ENCODE measurements around the gene PIGBOS1.

DNA sequence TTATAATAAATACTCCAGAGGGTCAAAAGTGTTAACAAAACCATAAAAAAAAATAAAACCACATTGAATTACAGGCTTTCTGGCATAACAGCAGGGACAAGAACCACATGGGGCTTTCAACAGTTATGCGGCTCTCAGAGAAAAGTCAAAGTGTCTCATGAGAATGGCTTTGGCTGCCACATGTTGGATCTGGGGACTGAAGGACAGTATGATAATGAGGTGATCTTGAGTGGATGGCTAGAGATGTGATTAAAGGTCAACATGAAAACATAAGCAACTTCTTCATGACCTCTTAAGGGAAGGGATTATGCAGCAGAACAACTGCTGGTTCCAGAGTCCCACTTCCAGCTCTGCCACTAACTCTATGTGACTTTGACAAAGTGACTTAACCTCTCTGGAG lies 34.5 kb downstream of the PIGBOS1 start:
- no peak for TF ChIP-seq JUND (IDR thresholded peaks at IDR 0.05)
- TF ChIP-seq, protein P1, sequence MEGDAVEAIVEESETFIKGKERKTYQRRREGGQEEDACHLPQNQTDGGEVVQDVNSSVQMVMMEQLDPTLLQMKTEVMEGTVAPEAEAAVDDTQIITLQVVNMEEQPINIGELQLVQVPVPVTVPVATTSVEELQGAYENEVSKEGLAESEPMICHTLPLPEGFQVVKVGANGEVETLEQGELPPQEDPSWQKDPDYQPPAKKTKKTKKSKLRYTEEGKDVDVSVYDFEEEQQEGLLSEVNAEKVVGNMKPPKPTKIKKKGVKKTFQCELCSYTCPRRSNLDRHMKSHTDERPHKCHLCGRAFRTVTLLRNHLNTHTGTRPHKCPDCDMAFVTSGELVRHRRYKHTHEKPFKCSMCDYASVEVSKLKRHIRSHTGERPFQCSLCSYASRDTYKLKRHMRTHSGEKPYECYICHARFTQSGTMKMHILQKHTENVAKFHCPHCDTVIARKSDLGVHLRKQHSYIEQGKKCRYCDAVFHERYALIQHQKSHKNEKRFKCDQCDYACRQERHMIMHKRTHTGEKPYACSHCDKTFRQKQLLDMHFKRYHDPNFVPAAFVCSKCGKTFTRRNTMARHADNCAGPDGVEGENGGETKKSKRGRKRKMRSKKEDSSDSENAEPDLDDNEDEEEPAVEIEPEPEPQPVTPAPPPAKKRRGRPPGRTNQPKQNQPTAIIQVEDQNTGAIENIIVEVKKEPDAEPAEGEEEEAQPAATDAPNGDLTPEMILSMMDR (IDR thresholded peaks at IDR 0.05) = no peak
- TF ChIP-seq SIN3A (IDR thresholded peaks at IDR 0.05; ENCODE audit: borderline replicate concordance, low read depth, low read length) = no peak
- TF ChIP-seq GABPA (IDR thresholded peaks at IDR 0.05; ENCODE audit: low read depth) = no peak
- TF ChIP-seq, protein P2, sequence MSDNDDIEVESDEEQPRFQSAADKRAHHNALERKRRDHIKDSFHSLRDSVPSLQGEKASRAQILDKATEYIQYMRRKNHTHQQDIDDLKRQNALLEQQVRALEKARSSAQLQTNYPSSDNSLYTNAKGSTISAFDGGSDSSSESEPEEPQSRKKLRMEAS (IDR thresholded peaks at IDR 0.05; ENCODE audit: low read depth) = no peak
- TF ChIP-seq RCOR1 (IDR thresholded peaks at IDR 0.05; ENCODE audit: low read length) = no peak
- no peak for TF ChIP-seq MEF2A (IDR thresholded peaks at IDR 0.05; ENCODE audit: borderline replicate concordance, low read depth)
- TF ChIP-seq, protein P3, sequence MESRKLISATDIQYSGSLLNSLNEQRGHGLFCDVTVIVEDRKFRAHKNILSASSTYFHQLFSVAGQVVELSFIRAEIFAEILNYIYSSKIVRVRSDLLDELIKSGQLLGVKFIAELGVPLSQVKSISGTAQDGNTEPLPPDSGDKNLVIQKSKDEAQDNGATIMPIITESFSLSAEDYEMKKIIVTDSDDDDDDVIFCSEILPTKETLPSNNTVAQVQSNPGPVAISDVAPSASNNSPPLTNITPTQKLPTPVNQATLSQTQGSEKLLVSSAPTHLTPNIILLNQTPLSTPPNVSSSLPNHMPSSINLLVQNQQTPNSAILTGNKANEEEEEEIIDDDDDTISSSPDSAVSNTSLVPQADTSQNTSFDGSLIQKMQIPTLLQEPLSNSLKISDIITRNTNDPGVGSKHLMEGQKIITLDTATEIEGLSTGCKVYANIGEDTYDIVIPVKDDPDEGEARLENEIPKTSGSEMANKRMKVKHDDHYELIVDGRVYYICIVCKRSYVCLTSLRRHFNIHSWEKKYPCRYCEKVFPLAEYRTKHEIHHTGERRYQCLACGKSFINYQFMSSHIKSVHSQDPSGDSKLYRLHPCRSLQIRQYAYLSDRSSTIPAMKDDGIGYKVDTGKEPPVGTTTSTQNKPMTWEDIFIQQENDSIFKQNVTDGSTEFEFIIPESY (IDR thresholded peaks at IDR 0.05; ENCODE audit: borderline replicate concordance, low read depth) = no peak
- TF ChIP-seq CHD2 (IDR thresholded peaks at IDR 0.05; ENCODE audit: low read length, partially characterized antibody) = no peak
- no peak for TF ChIP-seq YY1 (IDR thresholded peaks at IDR 0.05; ENCODE audit: low read depth)
- TF ChIP-seq TCF12 (IDR thresholded peaks at IDR 0.05) = no peak
- no peak for TF ChIP-seq POLR2AphosphoS5 (IDR thresholded peaks at IDR 0.05; ENCODE audit: low read depth, low read length)
- TF ChIP-seq, protein P4, sequence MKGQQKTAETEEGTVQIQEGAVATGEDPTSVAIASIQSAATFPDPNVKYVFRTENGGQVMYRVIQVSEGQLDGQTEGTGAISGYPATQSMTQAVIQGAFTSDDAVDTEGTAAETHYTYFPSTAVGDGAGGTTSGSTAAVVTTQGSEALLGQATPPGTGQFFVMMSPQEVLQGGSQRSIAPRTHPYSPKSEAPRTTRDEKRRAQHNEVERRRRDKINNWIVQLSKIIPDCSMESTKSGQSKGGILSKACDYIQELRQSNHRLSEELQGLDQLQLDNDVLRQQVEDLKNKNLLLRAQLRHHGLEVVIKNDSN (IDR thresholded peaks at IDR 0.05; ENCODE audit: borderline replicate concordance, low read depth) = no peak
